ENCODE data around the gene EFCAB7. TPM values are rescaled to one million over a fixed set of nuclear protein-coding genes. Genes with fewer than 3 reads are reported as not detected.

Gene EFCAB7
- total RNA-seq, 1 donor from 2014 or later: 20.4 TPM

DNA sequence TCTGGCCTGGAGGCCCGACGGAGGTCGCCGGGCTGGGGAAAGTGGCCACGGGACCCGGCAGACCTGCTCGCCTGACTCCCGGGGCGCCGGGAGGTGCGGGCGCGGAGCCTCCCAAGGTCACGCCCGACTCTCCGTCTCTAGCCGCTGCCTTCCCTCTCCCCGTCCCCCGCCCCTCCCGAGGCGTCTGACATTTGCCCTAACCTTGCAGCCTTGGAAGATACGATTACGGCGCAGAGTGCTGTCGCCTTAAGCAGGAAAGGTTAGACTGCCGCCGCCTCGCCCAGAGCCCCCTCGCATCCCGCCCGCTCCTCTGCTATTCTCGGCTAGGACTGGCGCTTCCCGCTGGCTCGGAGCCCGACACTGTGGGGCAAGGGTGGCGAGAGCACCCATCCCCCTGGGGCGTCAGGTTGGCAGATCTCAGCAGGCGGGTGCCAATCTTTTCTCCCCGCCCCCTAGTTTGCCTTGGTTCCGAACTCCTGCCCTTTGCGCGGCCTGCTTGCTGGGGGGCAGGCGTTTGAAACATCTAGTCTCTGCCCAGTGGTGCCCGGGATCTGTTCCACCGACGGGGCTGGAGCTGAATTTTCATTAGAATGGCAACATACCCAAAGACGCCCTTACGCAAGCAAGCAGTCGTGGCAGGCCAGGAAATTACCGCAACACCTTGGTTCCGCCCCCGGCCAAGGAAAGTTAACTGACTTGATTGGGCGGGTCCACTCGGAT, 70.7 kb downstream of the EFCAB7 start:
- H3K27me3 ChIP-seq: peaks cover 57% of the 10 kb centered on the region
- H3K4me1 ChIP-seq: no peaks in the 10 kb centered on the region
- peak; percentile 21 for DNase-seq (ENCODE audit: low spot score)
- H3K27ac ChIP-seq: no peak overlapping the region
- H3K79me2 ChIP-seq (ENCODE audit: low read depth): no peaks in the 10 kb centered on the region
- Mint-ChIP-seq H3K4me1 (peaks cover 3% of the 10 kb centered on the region), H3K27me3 (ENCODE audit: insufficient read depth, low read depth) (peaks cover 6% of the 10 kb centered on the region), H3K9me3 (no peaks in the 10 kb centered on the region), H3K36me3 (no peaks in the 10 kb centered on the region), H3K4me3 (peak overlapping the region; percentile 90), H3K27ac (no peak overlapping the region)
- H4K20me1 ChIP-seq (ENCODE audit: low read depth): no peaks in the 10 kb centered on the region
- H3K4me3 ChIP-seq: peak overlapping the region; percentile 96
- H3K36me3 ChIP-seq: no peaks in the 10 kb centered on the region
- peak overlapping the region; percentile 86 for H3K4me2 ChIP-seq
- H2AFZ ChIP-seq (replicated peaks): peak overlapping the region; percentile 98
- peaks cover 24% of the 10 kb centered on the region for H3F3A ChIP-seq (ENCODE audit: low read depth)
- peak; percentile 10 for TF ChIP-seq EZH2 (IDR thresholded peaks at IDR 0.05)
- peak; percentile 46 for TF ChIP-seq EZH2phosphoT487 (IDR thresholded peaks at IDR 0.05)
- TF ChIP-seq, protein P1, sequence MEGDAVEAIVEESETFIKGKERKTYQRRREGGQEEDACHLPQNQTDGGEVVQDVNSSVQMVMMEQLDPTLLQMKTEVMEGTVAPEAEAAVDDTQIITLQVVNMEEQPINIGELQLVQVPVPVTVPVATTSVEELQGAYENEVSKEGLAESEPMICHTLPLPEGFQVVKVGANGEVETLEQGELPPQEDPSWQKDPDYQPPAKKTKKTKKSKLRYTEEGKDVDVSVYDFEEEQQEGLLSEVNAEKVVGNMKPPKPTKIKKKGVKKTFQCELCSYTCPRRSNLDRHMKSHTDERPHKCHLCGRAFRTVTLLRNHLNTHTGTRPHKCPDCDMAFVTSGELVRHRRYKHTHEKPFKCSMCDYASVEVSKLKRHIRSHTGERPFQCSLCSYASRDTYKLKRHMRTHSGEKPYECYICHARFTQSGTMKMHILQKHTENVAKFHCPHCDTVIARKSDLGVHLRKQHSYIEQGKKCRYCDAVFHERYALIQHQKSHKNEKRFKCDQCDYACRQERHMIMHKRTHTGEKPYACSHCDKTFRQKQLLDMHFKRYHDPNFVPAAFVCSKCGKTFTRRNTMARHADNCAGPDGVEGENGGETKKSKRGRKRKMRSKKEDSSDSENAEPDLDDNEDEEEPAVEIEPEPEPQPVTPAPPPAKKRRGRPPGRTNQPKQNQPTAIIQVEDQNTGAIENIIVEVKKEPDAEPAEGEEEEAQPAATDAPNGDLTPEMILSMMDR (IDR thresholded peaks at IDR 0.05): no peak
- no peak overlapping the region for H3K9ac ChIP-seq
- no peaks in the 10 kb centered on the region for H3K9me3 ChIP-seq (ENCODE audit: low read depth)

DNA sequence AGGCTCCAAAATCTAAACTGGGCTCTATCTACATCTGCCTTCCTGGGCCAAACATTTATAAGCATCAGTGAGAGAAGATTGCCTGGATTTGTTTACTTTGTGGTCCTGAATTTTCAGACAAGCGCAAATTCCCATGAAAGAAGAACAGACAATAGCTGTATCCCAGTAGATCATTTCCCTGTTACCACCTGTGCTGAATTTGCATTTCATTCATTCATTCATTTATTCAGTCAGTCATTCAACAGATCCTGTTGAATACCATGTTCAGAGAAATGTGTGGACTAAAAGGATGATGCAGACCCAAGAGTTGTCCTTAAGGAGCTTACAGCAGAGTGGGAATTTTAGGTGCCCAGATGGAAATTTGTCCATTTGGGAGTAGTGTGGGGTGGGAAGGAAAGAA, 72.1 kb downstream of the EFCAB7 start:
- H3K9ac ChIP-seq: no peak overlapping the region
- H3K36me3 Mint-ChIP-seq: no peaks in the 10 kb centered on the region
- no peak overlapping the region for H3K4me2 ChIP-seq
- H3K4me3 ChIP-seq: no peak overlapping the region
- no peaks in the 10 kb centered on the region for H3K4me1 ChIP-seq
- no peaks in the 10 kb centered on the region for H3K79me2 ChIP-seq (ENCODE audit: low read depth)
- H3K36me3 ChIP-seq: no peaks in the 10 kb centered on the region
- TF ChIP-seq EZH2phosphoT487 (IDR thresholded peaks at IDR 0.05): no peak
- TF ChIP-seq, protein P1 (IDR thresholded peaks at IDR 0.05): no peak
- no peak for TF ChIP-seq EZH2 (IDR thresholded peaks at IDR 0.05)
- peaks cover 3% of the 10 kb centered on the region for H3K4me1 Mint-ChIP-seq
- peaks cover 57% of the 10 kb centered on the region for H3K27me3 ChIP-seq
- H2AFZ ChIP-seq (replicated peaks): no peak overlapping the region
- H4K20me1 ChIP-seq (ENCODE audit: low read depth): no peaks in the 10 kb centered on the region
- no peak overlapping the region for H3K4me3 Mint-ChIP-seq
- H3K27ac Mint-ChIP-seq: no peak overlapping the region
- no peaks in the 10 kb centered on the region for H3K9me3 Mint-ChIP-seq
- no peak for DNase-seq (ENCODE audit: low spot score)
- no peak overlapping the region for H3K27ac ChIP-seq
- H3K9me3 ChIP-seq (ENCODE audit: low read depth): no peaks in the 10 kb centered on the region
- H3K27me3 Mint-ChIP-seq (ENCODE audit: insufficient read depth, low read depth): peaks cover 6% of the 10 kb centered on the region
- peaks cover 24% of the 10 kb centered on the region for H3F3A ChIP-seq (ENCODE audit: low read depth)

DNA sequence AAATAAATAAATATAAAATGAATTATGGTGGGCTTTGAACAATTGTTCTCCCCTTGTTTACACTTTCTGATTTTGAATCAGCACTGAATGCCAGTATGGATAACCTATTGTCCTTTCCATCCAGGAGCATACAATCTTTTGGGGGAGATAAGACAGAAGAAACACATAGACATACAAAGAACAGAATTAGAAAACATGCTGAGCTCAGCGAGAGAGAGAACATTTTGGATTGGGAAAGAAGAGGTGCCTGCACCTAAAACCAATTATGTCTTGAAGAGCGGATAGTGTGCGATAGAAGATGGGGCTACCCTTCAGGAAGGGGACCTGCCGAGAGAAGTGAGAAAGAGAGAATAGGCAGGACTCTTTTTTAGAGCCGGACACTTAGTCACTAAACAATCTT, 76.5 kb downstream of the EFCAB7 start:
- no peaks in the 10 kb centered on the region for H3K36me3 Mint-ChIP-seq
- Histone ChIP-seq H3F3A (ENCODE audit: low read depth) (no peaks in the 10 kb centered on the region), H3K9ac (no peak overlapping the region), H3K27me3 (peaks cover 16% of the 10 kb centered on the region), H4K20me1 (ENCODE audit: low read depth) (no peaks in the 10 kb centered on the region), H2AFZ (replicated peaks) (no peak overlapping the region), H3K36me3 (no peaks in the 10 kb centered on the region), H3K27ac (no peak overlapping the region), H3K79me2 (ENCODE audit: low read depth) (no peaks in the 10 kb centered on the region), H3K9me3 (ENCODE audit: low read depth) (no peaks in the 10 kb centered on the region), H3K4me2 (no peak overlapping the region), H3K4me1 (peaks cover 10% of the 10 kb centered on the region), H3K4me3 (no peak overlapping the region)
- no peak overlapping the region for H3K4me3 Mint-ChIP-seq
- TF ChIP-seq, protein P1 (IDR thresholded peaks at IDR 0.05): no peak
- TF ChIP-seq EZH2phosphoT487 (IDR thresholded peaks at IDR 0.05) (no peak), EZH2 (IDR thresholded peaks at IDR 0.05) (no peak)
- no peaks in the 10 kb centered on the region for H3K9me3 Mint-ChIP-seq
- H3K27me3 Mint-ChIP-seq (ENCODE audit: insufficient read depth, low read depth): no peaks in the 10 kb centered on the region
- H3K4me1 Mint-ChIP-seq: peaks cover 18% of the 10 kb centered on the region
- no peak for DNase-seq (ENCODE audit: low spot score)
- H3K27ac Mint-ChIP-seq: no peak overlapping the region
